HFF-Myc (cell line): Measurements from ENCODE around the gene ATP5F1E.
"Not testable (repeated sequence)": the region's sequence is repeated elsewhere in the genome, so short reads cannot be mapped to it uniquely, and the experiment has no call there.

ENCODE experiments used
- DNase-seq: peaks from one replicate; pipeline ENCODE4 v3.0.0-alpha.2; 2011; ENCODE audit warnings: low read depth; ENCODE audit errors: extremely low read depth
- H3K4me3 ChIP-seq: replicated peaks from 2 replicates; pipeline ENCODE4 v1.5.1; 2011; ENCODE audit warnings: low read depth, mild to moderate bottlenecking, control low read depth, low read length
- TF ChIP-seq, protein P1 (sequence below): IDR thresholded peaks from 2 replicates; pipeline ENCODE4 v1.5.1; 2012; ENCODE audit warnings: mild to moderate bottlenecking, low read depth, low read length, control low read depth; ENCODE audit errors: missing control alignments

The ATP5F1E gene

DNA sequence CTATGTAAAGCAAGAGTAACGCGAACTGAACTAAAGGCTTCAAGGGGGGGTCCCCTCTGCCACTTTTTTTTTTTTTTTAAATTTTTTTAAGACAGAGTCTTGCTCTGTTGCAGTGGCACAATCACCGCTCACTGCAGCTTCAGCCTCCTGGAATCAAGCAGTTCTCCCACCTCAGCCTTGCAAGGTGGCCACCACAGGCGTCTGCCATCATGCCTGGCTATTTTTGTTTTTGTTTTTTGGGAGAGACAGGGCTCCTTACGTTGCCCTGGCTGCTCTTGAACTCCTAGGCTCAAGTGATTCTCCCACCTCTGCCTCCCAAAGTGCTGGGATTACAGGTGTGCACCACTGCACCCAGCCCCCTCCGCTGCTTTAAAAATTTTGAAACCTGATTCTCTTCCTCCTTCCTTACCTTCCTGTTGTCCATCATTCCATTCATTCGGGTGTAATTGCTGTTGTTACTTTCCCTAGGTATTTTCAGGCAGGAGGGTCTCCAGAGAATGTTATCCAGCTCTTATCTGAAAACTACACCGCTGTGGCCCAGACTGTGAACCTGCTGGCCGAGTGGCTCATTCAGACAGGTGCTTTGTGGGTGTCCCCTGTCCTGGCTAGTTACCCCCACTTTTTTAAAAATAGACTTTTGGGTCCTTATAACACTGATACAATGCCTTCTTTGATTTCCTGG lies 45.7 kb downstream of the ATP5F1E start:
- H3K4me3 ChIP-seq: no peak overlapping the region

DNA sequence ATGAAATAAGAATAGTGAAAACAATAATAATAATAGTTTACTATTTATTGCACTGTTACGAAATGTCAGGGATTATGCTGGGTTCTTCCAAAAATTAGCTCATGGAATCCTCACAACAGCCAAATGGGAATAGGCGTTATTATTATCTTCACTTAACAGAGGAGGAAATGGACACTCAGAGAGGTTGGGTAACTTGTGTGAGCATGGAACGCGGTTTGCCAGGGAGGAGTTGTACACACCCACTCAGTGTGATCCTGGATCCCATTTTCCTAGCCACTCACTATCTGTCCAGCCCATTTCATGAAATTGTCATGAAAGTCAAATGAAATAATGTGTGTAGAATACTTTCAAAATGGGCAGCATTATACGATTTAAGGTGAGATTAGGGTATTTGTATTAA lies 46.5 kb downstream of the ATP5F1E start:
- H3K4me3 ChIP-seq: no peak overlapping the region
- TF ChIP-seq, protein P1, sequence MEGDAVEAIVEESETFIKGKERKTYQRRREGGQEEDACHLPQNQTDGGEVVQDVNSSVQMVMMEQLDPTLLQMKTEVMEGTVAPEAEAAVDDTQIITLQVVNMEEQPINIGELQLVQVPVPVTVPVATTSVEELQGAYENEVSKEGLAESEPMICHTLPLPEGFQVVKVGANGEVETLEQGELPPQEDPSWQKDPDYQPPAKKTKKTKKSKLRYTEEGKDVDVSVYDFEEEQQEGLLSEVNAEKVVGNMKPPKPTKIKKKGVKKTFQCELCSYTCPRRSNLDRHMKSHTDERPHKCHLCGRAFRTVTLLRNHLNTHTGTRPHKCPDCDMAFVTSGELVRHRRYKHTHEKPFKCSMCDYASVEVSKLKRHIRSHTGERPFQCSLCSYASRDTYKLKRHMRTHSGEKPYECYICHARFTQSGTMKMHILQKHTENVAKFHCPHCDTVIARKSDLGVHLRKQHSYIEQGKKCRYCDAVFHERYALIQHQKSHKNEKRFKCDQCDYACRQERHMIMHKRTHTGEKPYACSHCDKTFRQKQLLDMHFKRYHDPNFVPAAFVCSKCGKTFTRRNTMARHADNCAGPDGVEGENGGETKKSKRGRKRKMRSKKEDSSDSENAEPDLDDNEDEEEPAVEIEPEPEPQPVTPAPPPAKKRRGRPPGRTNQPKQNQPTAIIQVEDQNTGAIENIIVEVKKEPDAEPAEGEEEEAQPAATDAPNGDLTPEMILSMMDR: no peak
- DNase-seq: no peak

More for the DNA sequence above, 45.7 kb downstream of the ATP5F1E start:
- TF ChIP-seq, protein P1: no peak
- DNase-seq: no peak

GRCh38 chr20:58984691-58985090 lies 47.4 kb downstream of the ATP5F1E start:
- TF ChIP-seq, protein P1: no peak
- DNase-seq: no peak

GRCh38 chr20:58983115-58983468 lies 49.0 kb downstream of the ATP5F1E start:
- H3K4me3 ChIP-seq, DNase-seq: not testable (repeated sequence)

More at GRCh38 chr20:58984691-58985090, 47.4 kb downstream of the ATP5F1E start:
- no peak overlapping the region for H3K4me3 ChIP-seq

- DNase-seq: no peak
- TF ChIP-seq, protein P1: no peak
- peak overlapping the region; percentile 92 for H3K4me3 ChIP-seq
Observed at GRCh38 chr20:58982406-58983114, 49.6 kb downstream of the ATP5F1E start.

GRCh38 chr20:58981628-58982364 lies 50.3 kb downstream of the ATP5F1E start:
- peak overlapping the region; percentile 92 for H3K4me3 ChIP-seq
- no peak for DNase-seq
- TF ChIP-seq, protein P1: no peak
